Liver (tissue), 9 donors: ENCODE data around the gene RPP21. TPM values are rescaled to one million over a fixed set of nuclear protein-coding genes. Genes with fewer than 3 reads are reported as not detected.
A peak's percentile ranks its signal among the peaks of the same experiment; 100 is the strongest.

Experiments
- DNase-seq: peaks from one replicate; pipeline ENCODE4 v3.0.0-alpha.2; 2017; ENCODE audit warnings: low spot score
- H3K27ac ChIP-seq, 2 donors: one replicate each; pipeline ENCODE4 v1.7.0; 2013; ENCODE audit warnings: inconsistent platforms in 2 of 2, low read length in 2 of 2, control low read depth in 1 of 2, low read depth in 1 of 2, mild to moderate bottlenecking in 1 of 2
- H3K27me3 ChIP-seq, 4 donors: one replicate each; pipeline versions ENCODE4 v1.6.1 to v1.7.0; 2013; ENCODE audit warnings: low read length in 3 of 4, inconsistent platforms in 1 of 4, mild to moderate bottlenecking in 1 of 4, moderate library complexity in 1 of 4; ENCODE audit not compliant: control insufficient read depth in 4 of 4, insufficient read depth in 4 of 4
- H3K36me3 ChIP-seq, 4 donors: one replicate each; pipeline versions ENCODE4 v1.6.1 to v1.7.0; 2013; ENCODE audit warnings: low read length in 3 of 4, mild to moderate bottlenecking in 3 of 4, low read depth in 1 of 4, moderate library complexity in 1 of 4; ENCODE audit not compliant: control insufficient read depth in 4 of 4, insufficient read depth in 3 of 4
- H3K4me1 ChIP-seq, 4 donors: one replicate each; pipeline versions ENCODE4 v1.6.1 to v1.7.0; 2013; ENCODE audit warnings: low read length in 3 of 4, mild to moderate bottlenecking in 3 of 4, moderate library complexity in 1 of 4; ENCODE audit not compliant: control insufficient read depth in 4 of 4, insufficient read depth in 4 of 4
- H3K4me3 ChIP-seq, 3 donors: one replicate each; pipeline versions ENCODE4 v1.6.1 to v1.7.0; 2013; ENCODE audit warnings: low read length in 3 of 3, control low read depth in 1 of 3, low read depth in 1 of 3, mild to moderate bottlenecking in 1 of 3
- H3K9ac ChIP-seq, 2 donors: one replicate each; pipeline ENCODE4 v1.7.0; 2013; ENCODE audit warnings: low read length in 2 of 2, mild to moderate bottlenecking in 2 of 2, moderate library complexity in 2 of 2, control low read depth in 1 of 2, low read depth in 1 of 2
- H3K9me3 ChIP-seq, 4 donors: one replicate each; pipeline versions ENCODE4 v1.6.1 to v1.7.0; 2013; ENCODE audit warnings: low read length in 3 of 4; ENCODE audit not compliant: control insufficient read depth in 4 of 4
- ATF3 ChIP-seq: IDR thresholded peaks from 2 replicates; pipeline ENCODE4 v1.6.1; 2016; ENCODE audit warnings: antibody characterized with exemption
- CTCF ChIP-seq: fragments of 150-350 bp; IDR thresholded peaks from 2 replicates; pipeline ENCODE4 v1.5.1; 2017; ENCODE audit warnings: improper control_type of control experiment, low read depth, low read length; ENCODE audit not compliant: missing input control
- EGR1 ChIP-seq, 2 donors: IDR thresholded peaks; 2 replicates each; pipeline ENCODE4 v1.6.1; 2016 to 2018; ENCODE audit warnings: antibody characterized with exemption in 2 of 2, low read depth in 2 of 2
- GABPA ChIP-seq, 2 donors: IDR thresholded peaks in 1 of 2; conservative IDR thresholded peaks in 1 of 2; 2 replicates each; pipeline ENCODE4 v1.6.1; 2016; ENCODE audit warnings: antibody characterized with exemption in 2 of 2, mild to moderate bottlenecking in 1 of 2, moderate library complexity in 1 of 2
- HNF4A ChIP-seq, 2 donors: conservative IDR thresholded peaks; 2 replicates each; pipeline ENCODE4 v1.6.1; 2016; ENCODE audit warnings: antibody characterized with exemption in 2 of 2, mild to moderate bottlenecking in 2 of 2
- HNF4G ChIP-seq: IDR thresholded peaks from 2 replicates; pipeline ENCODE4 v1.6.1; 2016; ENCODE audit warnings: antibody characterized with exemption
- JUND ChIP-seq, 2 donors: IDR thresholded peaks; 2 replicates each; pipeline ENCODE4 v1.6.1; 2016; ENCODE audit warnings: antibody characterized with exemption in 2 of 2
- MAX ChIP-seq: IDR thresholded peaks from 2 replicates; pipeline ENCODE4 v1.6.1; 2016; ENCODE audit warnings: antibody characterized with exemption
- NR2F2 ChIP-seq: IDR thresholded peaks from 2 replicates; pipeline ENCODE4 v1.6.1; 2016; ENCODE audit warnings: antibody characterized with exemption
- RAD21 ChIP-seq, 2 donors: IDR thresholded peaks; 2 replicates each; pipeline ENCODE4 v1.6.1; 2016; ENCODE audit warnings: antibody characterized with exemption in 2 of 2, mild to moderate bottlenecking in 2 of 2
- REST ChIP-seq: IDR thresholded peaks from 2 replicates; pipeline ENCODE4 v1.6.1; 2016; ENCODE audit warnings: antibody characterized with exemption, mild to moderate bottlenecking
- RXRA ChIP-seq, 2 donors: IDR thresholded peaks; 2 replicates each; pipeline ENCODE4 v1.6.1; 2017 to 2018; ENCODE audit warnings: antibody characterized with exemption in 2 of 2, mild to moderate bottlenecking in 1 of 2
- TAF1 ChIP-seq: conservative IDR thresholded peaks from 2 replicates; pipeline ENCODE4 v1.6.1; 2016; ENCODE audit warnings: antibody characterized with exemption, mild to moderate bottlenecking
- YY1 ChIP-seq: IDR thresholded peaks from 2 replicates; pipeline ENCODE4 v1.6.1; 2016; ENCODE audit warnings: antibody characterized with exemption, mild to moderate bottlenecking
- ZBTB33 ChIP-seq: IDR thresholded peaks from 2 replicates; pipeline ENCODE4 v1.6.1; 2016; ENCODE audit warnings: antibody characterized with exemption
- WGBS: extraction: QIAGEN DNeasy Blood & Tissue Kit; methylation state at CpG from one replicate; pipeline ENCODE4 v1.1.7; 2013; 5-methylcytosine and 5-hydroxymethylcytosine counted together
- polyA plus RNA-seq, 2 donors: library from polyadenylated mRNA; stranded (reverse) in 1 of 2; unstranded in 1 of 2; fragments of 200-250 nt in 1 of 2; fragments of >200 nt in 1 of 2; fragmentation: Nextera tagmentation in 1 of 2; extraction: Ambion mirVana in 1 of 2; gene quantifications; one replicate each; pipeline versions ENCODE4 v1.2.1 to v1.2.3, GENCODE V29; 2013 to 2015
- total RNA-seq, 2 donors: library from RNA; depleted of rRNA; stranded (reverse); fragments of >200 nt; gene quantifications; one replicate each; pipeline ENCODE4 v1.2.3, GENCODE V29; 2014
- donor health status: healthy.
- donor health status: healthy.
- donor health status: healthy.
- donor health status: healthy.
- donor health status: healthy.

The RPP21 gene
- total and polyA plus RNA-seq, 4 donors = 9.3 to 32.9 (median 21.0) TPM

DNA sequence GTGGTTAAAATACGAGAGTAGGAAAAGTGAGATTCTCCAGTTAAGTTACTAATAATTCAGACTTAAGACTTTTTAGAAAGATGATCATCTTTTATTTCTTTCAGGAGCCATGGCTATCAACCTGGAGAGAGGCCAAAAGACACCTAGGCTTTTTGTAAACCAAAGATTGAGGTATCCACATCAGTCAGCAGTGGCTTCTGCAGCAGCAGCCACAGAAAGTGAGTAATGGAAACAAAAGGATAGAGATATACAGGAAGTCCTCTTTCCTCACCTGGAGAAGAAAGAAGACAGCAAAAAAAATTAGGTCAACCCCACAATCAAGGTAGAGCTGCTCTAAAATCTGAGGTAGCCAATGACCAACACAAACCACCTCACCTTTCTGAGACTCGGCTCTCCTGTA lies 41.0 kb upstream of the RPP21 start:
- TF ChIP-seq RAD21 (IDR thresholded peaks at IDR 0.05) (no peak), RXRA (IDR thresholded peaks at IDR 0.05) (no peak), EGR1 (IDR thresholded peaks at IDR 0.05; ENCODE audit: low read depth in 2 of 2) (no peak), JUND (IDR thresholded peaks at IDR 0.05) (no peak), GABPA (IDR thresholded peaks at IDR 0.05 in 1 of 2, conservative IDR thresholded peaks at IDR 0.05 in 1 of 2) (no peak), HNF4G (no peak), ATF3 (no peak), ZBTB33 (no peak), TAF1 (no peak), NR2F2 (no peak), HNF4A (conservative IDR thresholded peaks at IDR 0.05) (no peak), MAX (no peak), CTCF (no peak), YY1 (no peak)
- peaks cover 0 to 6% (median 2%) of the 10 kb centered on the region in 4 donors for H3K36me3 ChIP-seq
- no peaks in the 10 kb centered on the region for H3K4me1 ChIP-seq
- H3K27me3 ChIP-seq = no peaks in the 10 kb centered on the region
- WGBS = 95% methylated on average over 2 of the region's 2 CpGs
- no peak overlapping the region for H3K9ac ChIP-seq
- H3K27ac ChIP-seq = no peak overlapping the region
- H3K9me3 ChIP-seq = peaks cover 0 to 2% (median 0%) of the 10 kb centered on the region in 4 donors
- H3K4me3 ChIP-seq = no peak overlapping the region
- DNase-seq = no peak

- Histone ChIP-seq H3K27ac (no peak overlapping the region), H3K4me3 (no peak overlapping the region), H3K27me3 (no peaks in the 10 kb centered on the region), H3K9ac (no peak overlapping the region), H3K36me3 (peaks cover under 1 to 8% (median 6%) of the 10 kb centered on the region in 4 donors), H3K9me3 (no peaks in the 10 kb centered on the region), H3K4me1 (peaks cover 0 to 9% (median 5%) of the 10 kb centered on the region in 4 donors)
- TF ChIP-seq YY1 = no peak
- TF ChIP-seq REST = peak; percentile 80
- TF ChIP-seq RAD21 (IDR thresholded peaks at IDR 0.05) = no peak
- 90% methylated on average over 3 of the region's 3 CpGs for WGBS
- DNase-seq = no peak
Measured at GRCh38 chr6:30311101-30311500, 33.9 kb upstream of the RPP21 start.
